HEK293 (cell line): ENCODE measurements around the gene TPGS1.

ENCODE experiments used
- CTCF ChIP-seq: fragments of 450-650 bp; formaldehyde crosslinking; IDR thresholded peaks from 2 replicates; pipeline ENCODE4 v1.5.1; 2016; ENCODE audit warnings: missing biosample characterization, missing genetic modification characterization
- GFI1B ChIP-seq: fragments of 450-650 bp; formaldehyde crosslinking; IDR thresholded peaks from 2 replicates; pipeline ENCODE4 v1.5.1; 2016; ENCODE audit warnings: missing biosample characterization, missing genetic modification characterization
- KLF1 ChIP-seq: fragments of 450-650 bp; formaldehyde crosslinking; IDR thresholded peaks from 2 replicates; pipeline ENCODE4 v1.5.1; 2016; ENCODE audit warnings: missing biosample characterization, missing genetic modification characterization
- PRDM1 ChIP-seq: fragments of 450-650 bp; formaldehyde crosslinking; IDR thresholded peaks from 2 replicates; pipeline ENCODE4; 2016; ENCODE audit warnings: missing biosample characterization, missing genetic modification characterization
- PRDM2 ChIP-seq: fragments of 450-650 bp; formaldehyde crosslinking; IDR thresholded peaks from 2 replicates; pipeline ENCODE4 v1.5.1; 2016; ENCODE audit warnings: missing biosample characterization, missing genetic modification characterization, borderline replicate concordance
- SALL2 ChIP-seq: fragments of 450-650 bp; formaldehyde crosslinking; IDR thresholded peaks from 2 replicates; pipeline ENCODE4 v1.5.0; 2017; ENCODE audit warnings: missing biosample characterization, mild to moderate bottlenecking, missing genetic modification characterization, borderline replicate concordance
- ZBTB26 ChIP-seq: fragments of 450-650 bp; formaldehyde crosslinking; optimal IDR thresholded peaks from 2 replicates; pipeline ENCODE3; 2016; ENCODE audit warnings: missing biosample characterization, mild to moderate bottlenecking, missing genetic modification characterization
- ZBTB49 ChIP-seq: fragments of 450-650 bp; formaldehyde crosslinking; IDR thresholded peaks from 2 replicates; pipeline ENCODE4 v1.5.1; 2016; ENCODE audit warnings: missing biosample characterization, missing genetic modification characterization, low read depth
- ZNF121 ChIP-seq: fragments of 450-650 bp; formaldehyde crosslinking; IDR thresholded peaks from 2 replicates; pipeline ENCODE4 v1.5.1; 2016; ENCODE audit warnings: missing biosample characterization, missing genetic modification characterization
- ZNF26 ChIP-seq: fragments of 450-650 bp; formaldehyde crosslinking; IDR thresholded peaks from 2 replicates; pipeline ENCODE4 v1.5.1; 2016; ENCODE audit warnings: missing biosample characterization, missing genetic modification characterization
- ZNF266 ChIP-seq: fragments of 450-650 bp; formaldehyde crosslinking; IDR thresholded peaks from 2 replicates; pipeline ENCODE4 v1.5.1; 2016; ENCODE audit warnings: missing biosample characterization, missing genetic modification characterization, low read depth
- ZNF510 ChIP-seq: fragments of 450-650 bp; formaldehyde crosslinking; IDR thresholded peaks from 2 replicates; pipeline ENCODE4 v1.5.1; 2018; ENCODE audit warnings: mild to moderate bottlenecking, missing genetic modification characterization, missing biosample characterization; ENCODE audit not compliant: insufficient replicate concordance
- ZNF518A ChIP-seq: fragments of 450-650 bp; formaldehyde crosslinking; conservative IDR thresholded peaks from 2 replicates; pipeline ENCODE4 v1.5.1; 2016; ENCODE audit warnings: low read depth, missing biosample characterization, missing genetic modification characterization
- ZNF596 ChIP-seq: fragments of 450-650 bp; IDR thresholded peaks from 2 replicates; pipeline ENCODE4 v1.5.0; 2018; ENCODE audit warnings: missing biosample characterization, mild to moderate bottlenecking, missing genetic modification characterization, moderate library complexity
- ZNF610 ChIP-seq: fragments of 450-650 bp; formaldehyde crosslinking; IDR thresholded peaks from 2 replicates; pipeline ENCODE4 v1.5.1; 2016; ENCODE audit warnings: missing biosample characterization, missing genetic modification characterization, borderline replicate concordance
- ZNF639 ChIP-seq: fragments of 450-650 bp; formaldehyde crosslinking; IDR thresholded peaks from 2 replicates; pipeline ENCODE4 v1.5.1; 2016; ENCODE audit warnings: missing biosample characterization, missing genetic modification characterization
- ZNF792 ChIP-seq: fragments of 450-650 bp; formaldehyde crosslinking; IDR thresholded peaks from 2 replicates; pipeline ENCODE4 v1.5.1; 2016; ENCODE audit warnings: missing biosample characterization, missing genetic modification characterization
- ZNF843 ChIP-seq: fragments of 450-650 bp; formaldehyde crosslinking; IDR thresholded peaks from 2 replicates; pipeline ENCODE4 v1.5.1; 2016; ENCODE audit warnings: missing biosample characterization, missing genetic modification characterization

The TPGS1 gene

GRCh38 chr19:480016-480855 lies 27.1 kb upstream of the TPGS1 start (continued):
- TF ChIP-seq ZBTB26 (tag by site-specific recombination) = peak; percentile 24
- 0 out of 2 replicates have a peak, but pooled peaks have one; percentile 28 for TF ChIP-seq ZNF639 (tag by site-specific recombination)
- no peak for TF ChIP-seq PRDM2 (tag by site-specific recombination)
- no peak for TF ChIP-seq ZNF26 (tag by site-specific recombination)
- TF ChIP-seq PRDM1 (tag by site-specific recombination) = no peak
- no peak for TF ChIP-seq ZBTB49 (tag by site-specific recombination)
- TF ChIP-seq ZNF121 (tag by site-specific recombination) = no peak
- no peak; the same call in 1 of the 2 replicates for TF ChIP-seq ZNF843 (tag by site-specific recombination)
- TF ChIP-seq ZNF510 (tag by site-specific recombination) = no peak
- TF ChIP-seq CTCF (tag by site-specific recombination) = peak; percentile 58; the same call in 1 of the 2 replicates
- TF ChIP-seq GFI1B (tag by site-specific recombination) = no peak
- TF ChIP-seq KLF1 (tag by site-specific recombination) = peak; percentile 74
- no peak for TF ChIP-seq ZNF518A (tag by site-specific recombination)
- no peak for TF ChIP-seq SALL2 (tag by site-specific recombination)
- TF ChIP-seq ZNF610 = no peak
- TF ChIP-seq ZNF596 (tag by site-specific recombination) = no peak
- TF ChIP-seq ZNF792 (tag by site-specific recombination) = no peak
- no peak for TF ChIP-seq ZNF266 (tag by site-specific recombination)
